ENCODE results near the gene ATIC.
"Not testable (repeated sequence)": the region's sequence is repeated elsewhere in the genome, so short reads cannot be mapped to it uniquely, and the experiment has no call there.

The ATIC gene

DNA sequence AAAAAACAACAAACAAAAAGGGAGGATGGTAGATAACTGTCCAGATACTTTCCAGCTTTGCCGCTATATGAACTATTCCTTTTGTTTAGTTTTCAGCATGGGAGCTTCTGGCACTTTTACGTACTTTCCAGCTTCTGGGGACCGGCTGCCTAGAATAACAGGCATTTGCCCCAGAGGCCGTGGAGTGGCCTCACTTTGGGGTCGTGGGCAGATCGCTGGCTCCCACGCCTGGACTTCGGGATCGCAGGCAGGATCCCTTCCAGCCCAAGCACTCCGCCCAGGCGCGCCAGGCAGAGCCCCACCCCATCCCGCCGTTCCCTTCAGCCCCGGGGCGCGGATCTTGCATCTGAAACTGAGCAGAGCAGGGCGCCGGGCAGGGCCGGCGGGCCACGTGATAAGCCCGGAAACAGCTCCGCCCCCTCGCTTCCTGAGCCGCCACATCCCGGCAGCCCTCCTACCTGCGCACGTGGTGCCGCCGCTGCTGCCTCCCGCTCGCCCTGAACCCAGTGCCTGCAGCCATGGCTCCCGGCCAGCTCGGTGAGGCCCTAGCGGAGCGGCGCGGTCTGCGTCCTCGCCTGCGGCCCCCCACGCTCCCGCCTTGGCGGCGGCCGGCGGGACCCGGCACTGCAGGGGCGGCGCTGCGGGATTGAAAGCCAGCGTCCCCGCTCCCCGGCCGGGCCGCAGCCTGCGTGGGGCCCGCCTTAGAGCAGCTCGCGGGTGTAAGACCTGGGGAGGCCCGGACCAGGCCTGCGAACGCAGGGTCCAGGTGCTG, at the start of gene ATIC:
ATIC (plus strand) TSS at position 435 of the 772 bp plus-strand sequence; CDS start at position 519, 84 bp downstream.
- FAIRE-seq = peak; percentile 79

DNA sequence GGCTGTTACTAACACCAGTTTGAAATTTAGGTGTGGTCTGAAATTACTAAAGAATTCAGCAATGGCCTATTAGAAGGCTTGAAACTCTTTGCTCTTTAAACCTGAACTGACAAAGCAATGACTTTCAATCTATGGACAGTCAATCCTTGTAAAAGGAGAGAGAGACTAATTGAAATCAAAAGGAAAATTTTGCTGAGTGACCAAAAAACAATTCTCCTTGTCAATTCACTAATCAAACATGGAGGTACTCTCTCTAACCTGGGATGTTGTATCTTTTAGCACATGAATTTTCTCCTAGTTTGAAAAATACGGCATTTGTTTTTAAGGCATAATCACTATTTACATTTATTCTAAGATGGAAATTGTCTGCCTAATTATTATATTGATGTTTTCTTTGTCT, 49.6 kb upstream of the ATIC start:
- no peak for FAIRE-seq

DNA sequence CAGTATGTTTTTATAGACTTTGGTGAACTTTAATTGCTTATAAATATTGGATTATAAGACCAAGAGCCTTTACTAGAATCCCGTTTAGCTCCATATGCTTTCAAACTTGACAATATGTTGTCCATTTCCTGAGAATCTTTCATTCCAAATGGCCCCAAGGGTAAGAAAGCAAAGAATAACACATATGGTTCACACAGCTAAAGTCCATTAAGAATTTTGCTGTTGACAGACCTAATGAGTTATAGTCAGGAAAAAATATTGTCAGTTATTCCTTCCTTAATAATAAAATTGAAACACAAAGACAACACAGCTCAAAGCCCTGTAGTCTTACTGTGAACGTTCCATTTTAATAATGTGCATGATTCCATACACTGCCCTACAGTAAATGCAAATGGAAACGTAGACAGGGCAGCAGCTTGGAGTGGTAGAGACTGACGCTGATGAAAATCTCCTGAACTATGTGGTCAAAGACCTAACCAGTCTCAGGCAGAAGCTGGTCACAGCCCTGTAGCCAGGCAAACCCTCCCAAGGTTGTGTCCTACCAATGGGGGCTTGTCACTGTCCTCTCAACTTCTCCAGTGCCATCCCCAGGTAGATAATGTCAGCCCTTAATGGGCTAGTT, 49.0 kb upstream of the ATIC start:
- no peak for FAIRE-seq

DNA sequence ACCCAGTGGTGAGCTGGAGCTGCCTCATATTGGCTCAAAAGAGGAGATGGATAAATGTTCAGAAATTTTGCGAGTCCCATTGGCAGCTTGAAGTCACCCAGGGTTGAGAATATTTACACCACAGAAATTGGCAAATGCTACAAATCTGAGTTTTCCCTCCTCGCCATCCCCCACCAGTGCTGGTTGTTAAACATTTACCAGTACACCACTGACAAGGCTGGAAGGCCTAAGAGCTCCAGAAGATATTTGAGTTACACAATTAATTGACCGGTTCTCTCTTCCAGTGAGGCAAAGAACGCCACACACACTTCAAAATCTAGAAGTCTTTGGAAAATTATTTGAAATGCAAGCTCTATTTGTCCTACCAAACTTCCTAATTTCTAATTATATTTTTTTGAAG, 47.5 kb upstream of the ATIC start:
- no peak for FAIRE-seq

DNA sequence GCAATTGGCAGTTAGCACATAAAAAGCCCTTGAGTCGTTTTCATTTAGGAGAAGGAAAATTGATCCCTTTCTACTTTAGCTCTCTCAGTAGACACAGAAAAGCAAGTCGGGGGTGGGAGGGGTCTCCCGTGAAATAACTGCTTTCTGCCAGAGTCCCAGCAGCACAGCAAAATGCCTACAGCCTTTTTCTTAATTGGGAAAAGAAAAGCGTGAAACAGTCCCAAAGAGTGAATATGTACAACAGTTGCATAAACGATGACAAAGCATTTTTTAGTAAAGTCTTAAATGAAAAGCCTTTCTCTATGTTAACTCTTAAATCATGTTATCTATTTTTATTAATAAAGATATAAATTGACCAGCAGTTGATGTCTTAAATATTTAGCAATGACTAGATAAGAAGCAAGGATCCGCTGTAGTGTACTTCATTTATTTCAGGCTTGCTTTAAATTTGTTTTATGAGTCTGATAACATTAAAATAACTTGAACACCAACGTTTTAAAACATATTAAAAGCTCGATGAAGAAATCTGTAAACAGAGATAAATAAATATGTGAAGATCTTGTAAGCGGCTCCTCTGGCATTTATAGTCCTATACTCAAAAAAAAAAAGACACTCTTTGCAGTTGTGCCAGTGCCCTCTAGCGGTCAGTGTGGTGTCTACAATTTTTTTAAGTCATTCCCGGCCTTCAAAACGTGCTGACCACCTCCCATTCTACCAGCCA, 42.3 kb upstream of the ATIC start:
- peak; percentile 75 for FAIRE-seq

DNA sequence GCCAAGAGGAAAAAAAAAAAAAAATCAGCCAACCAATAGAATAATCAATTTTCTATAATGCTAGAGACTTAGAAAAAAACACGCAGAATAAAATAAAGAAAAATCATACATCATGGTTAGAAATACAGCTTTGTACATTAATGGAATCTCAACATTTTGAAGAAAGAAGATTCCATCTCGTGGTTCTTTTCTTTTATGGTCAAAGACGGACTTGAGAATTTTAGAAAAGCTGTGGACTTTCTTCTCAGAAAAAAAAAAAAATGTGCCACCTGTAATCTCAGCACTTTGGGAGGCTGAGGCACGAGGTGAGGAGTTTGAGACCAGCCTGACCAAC, 41.8 kb upstream of the ATIC start:
- FAIRE-seq = no peak

DNA sequence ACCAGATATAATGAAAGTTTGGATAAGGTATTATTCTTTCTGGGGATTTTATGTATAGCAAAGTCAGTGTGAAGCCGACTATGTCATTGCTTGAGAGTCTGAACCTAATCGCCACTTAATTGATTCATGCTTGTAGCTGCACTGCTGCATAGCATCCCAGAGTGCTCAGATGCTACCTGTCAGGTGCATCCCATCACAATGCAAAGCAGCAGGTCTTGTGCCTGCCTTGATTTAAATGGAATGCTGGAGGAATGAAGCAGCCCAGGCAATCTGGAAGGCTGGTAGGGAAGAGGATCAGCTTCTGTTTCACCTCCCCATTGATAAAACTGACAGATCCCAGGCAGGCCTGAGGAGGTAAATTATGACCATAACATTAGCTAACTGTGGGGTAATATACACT, 40.4 kb upstream of the ATIC start:
- FAIRE-seq = no peak

DNA sequence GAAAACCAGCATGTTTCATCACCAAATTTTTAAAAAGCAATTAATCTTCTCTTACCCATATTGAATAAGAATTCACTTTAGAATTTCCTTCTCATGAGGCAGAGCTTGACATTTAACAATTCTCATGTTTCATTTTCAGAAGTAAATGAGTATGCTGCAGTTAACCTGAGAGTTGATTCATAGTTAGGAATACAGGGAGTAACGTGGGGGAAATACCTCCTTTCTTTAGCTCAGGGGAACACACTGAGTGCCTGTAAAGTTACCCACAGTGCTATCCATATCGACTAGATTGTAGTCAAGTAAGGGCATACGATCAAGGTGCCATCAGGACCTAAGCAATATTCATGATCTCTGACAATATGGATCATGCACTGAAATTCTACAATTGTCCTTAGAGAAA, 38.9 kb upstream of the ATIC start:
- FAIRE-seq = no peak

DNA sequence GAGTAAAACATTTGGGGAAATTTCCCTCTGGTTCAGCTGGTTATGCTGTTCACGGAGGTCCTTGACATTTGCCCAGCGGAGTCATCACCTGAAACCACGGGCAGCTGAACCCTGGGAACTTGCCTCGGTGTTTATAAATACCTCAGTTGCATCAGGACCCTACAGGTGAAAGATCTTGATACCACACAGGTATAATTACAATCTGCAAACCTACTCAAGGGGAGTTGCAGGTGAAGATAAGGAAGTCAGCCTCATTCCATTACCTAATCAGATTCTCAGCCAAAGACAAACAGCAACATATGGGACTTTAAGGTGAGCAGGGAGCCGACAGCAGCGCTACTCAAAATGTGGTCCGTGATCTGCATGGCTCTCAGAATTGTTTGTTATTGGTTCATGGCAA, 37.0 kb upstream of the ATIC start:
- FAIRE-seq = no peak

DNA sequence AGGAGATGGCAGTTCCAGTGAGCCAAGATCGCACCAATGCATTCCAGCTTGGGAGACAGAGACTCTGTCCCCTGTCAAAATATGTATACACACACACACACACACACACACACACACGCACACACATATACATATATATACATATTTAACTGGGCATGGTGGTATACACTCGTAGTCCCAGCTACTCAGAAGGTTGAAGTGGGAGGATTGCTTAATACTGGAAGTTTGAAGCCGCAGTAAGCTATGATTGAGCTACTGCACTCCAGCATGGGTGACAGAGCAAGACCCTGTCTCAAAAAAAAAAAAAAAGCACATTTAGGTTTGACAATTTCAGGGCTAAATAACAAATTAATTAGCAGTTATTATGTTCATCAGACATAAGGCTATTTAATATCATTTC, 36.0 kb upstream of the ATIC start:
- FAIRE-seq = no peak

DNA sequence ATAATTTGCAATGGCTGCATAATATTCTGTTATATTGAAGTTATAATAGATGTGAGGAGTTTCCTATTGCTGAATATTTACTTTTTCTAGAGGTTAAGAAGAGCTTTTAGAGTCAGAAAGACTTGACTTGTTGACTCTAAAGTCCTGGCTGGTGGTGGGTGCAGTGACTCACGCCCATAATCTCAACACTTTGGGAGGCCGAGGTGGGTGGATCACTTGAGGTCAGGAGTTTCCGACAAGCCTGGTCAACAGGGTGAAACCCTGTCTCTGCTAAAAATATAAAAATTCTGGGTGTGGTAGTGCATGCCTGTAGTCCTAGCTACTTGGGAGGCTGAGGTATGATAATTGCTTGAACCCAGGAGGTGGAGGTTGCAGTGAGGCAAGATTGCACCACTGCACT, 33.9 kb upstream of the ATIC start:
- FAIRE-seq = no peak

DNA sequence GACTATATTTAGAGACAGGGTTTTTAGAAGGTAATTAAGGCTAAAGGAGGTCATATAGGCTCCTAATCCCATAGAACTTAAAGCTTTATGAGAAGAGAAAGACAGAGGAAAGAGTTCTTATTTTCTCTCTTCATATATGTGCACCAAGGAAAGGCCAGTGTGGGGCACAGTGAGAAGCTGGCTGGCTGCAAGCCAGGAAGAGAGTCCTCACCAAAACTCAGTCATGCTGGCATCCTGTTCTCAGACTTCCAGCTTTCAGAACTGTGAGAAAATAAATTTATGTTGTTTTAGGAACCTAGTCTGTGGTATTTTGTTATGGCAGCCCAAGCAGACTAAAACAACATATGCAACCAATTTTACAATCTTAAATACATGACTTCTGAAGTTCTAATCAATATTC, 31.5 kb upstream of the ATIC start:
- FAIRE-seq = no peak

DNA sequence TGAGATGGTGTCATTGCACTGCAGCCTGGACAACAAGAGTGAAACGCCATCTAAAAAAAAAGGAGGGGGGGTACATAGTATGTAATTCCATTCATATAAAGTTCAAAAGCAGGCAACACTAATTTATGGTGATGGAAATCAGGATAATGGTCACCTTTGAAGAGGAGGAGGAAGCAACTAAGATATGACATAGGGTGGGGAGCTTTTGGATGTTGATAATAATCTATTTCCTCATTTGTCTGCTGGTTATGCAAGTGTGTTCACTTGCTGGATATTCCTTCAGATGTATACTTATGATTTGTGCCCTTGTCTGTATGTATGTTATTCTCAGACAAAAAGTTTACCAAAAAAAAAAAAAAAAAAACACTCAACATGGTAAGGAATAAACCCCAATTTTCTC, 28.6 kb upstream of the ATIC start:
- no peak for FAIRE-seq

DNA sequence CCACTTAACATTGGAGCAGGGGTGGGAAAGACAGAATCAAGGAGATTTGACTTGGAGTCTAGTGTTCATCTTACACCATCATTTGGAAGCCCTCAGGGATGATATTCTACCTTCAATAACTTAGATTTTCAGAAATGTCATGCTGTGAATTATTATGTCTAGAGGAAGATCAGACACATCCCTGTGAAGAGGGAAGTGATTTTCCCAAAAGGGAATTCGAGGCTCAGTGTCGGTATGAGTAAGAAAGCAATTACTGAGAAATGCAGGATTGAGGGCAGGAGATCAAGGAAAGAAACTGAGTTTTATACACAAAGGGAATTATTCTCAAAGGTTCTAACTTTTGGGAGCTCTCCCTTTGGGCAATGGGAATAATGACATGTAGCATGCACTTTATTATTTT, 25.6 kb upstream of the ATIC start:
- FAIRE-seq = no peak

DNA sequence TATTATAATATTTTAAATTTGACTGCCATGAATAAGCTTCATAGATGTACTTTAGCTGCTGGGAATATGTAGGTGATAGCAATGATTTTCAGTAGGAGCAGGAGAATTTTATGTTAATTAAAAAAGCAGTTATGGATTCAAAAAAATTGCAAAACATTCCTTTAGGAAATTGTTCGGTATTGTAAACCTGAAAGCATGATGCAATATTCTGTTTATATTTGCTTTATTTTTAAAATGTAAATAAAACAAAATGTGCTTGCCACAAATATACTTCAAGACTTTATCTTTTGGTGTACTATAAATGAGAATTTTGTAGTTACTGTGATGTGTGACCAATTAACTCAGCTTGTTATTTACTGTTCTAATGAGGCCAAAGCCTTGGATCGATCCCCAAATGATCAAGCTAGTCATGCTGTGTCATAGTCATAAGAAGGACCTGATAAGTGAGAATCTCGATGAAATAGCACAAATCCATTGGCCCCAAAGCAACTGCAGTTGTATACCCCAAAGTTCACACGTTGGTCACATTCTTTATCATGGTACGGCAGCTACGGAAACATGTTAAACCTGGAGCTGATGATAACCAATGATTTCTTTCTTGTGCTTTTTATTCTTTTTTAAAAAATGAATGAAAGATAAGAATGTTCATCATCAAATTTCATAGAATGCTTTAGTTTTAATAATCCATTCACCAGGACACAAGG, 23.6 kb upstream of the ATIC start:
- FAIRE-seq = no peak

DNA sequence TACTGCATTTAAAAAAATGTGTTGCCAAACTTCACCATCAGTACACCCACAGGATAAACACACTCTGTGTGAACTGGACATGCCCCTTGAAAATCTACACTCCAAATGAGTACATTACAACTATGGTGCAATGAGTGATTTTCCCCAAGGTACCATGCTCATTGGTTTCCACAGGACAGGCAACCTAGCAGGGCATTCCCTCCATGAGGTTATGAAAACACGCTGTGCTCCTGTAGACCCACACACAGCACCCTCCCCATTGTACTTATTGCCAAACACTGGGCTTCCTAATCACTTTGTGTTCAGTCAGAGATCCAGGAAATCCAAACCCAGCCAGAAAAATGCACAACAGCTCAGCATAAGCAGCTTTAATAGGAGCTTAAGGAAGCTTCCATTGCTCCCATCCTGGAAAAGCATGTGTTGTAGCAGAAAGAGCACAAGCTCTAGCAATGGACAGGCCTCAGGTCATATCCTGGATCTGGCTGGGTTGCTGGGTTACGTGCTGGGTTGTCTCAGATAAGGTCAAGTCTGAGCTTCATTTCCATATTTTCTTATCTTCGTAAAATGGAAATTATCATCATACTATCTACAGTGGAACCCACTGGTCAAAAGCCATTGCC, 20.8 kb upstream of the ATIC start:
- FAIRE-seq = no peak

DNA sequence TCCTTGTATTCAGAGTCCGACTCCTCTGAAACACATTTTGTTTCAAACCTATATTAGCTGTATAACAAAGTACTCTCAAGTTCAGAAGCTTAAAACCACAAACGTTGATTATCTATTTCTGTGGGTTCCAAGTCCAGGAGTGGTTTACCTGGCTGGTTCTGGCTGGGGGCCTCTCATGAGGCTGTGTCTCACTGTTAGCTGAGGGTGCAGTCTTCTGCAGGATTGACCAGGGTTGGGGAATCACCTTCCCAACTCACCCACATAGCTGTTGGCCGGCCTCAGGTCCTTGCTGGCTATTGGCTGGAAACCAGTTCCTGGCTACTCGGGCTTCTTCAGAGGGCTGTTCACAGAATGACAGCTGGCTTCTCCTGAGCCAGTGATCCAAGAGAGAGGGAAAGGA, 18.0 kb upstream of the ATIC start:
- no peak for FAIRE-seq

DNA sequence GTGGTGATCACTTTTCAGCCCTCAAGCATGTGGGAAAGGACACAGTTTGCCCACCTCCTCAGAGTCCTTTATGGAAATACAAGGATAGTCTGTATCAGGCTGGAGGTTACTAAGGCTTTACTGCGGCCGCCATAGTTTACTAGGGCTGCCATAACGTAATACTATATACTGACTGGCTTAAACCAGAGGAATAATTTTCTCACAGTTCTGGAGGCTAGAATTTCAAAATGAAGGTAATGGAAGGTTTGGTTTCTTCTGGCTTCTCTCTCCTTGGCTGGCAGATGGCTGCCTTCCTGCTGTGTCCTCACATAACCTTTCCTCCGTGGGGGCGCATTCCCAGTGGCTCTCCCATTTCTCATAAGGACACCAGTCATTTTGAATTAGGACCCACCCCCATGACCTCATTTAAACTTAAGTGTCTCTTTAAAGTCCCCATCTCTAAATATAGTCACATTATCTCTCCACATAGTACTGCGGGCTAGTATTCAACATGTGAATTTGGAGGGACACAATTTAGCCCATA, 12.5 kb upstream of the ATIC start:
- FAIRE-seq = no peak

DNA sequence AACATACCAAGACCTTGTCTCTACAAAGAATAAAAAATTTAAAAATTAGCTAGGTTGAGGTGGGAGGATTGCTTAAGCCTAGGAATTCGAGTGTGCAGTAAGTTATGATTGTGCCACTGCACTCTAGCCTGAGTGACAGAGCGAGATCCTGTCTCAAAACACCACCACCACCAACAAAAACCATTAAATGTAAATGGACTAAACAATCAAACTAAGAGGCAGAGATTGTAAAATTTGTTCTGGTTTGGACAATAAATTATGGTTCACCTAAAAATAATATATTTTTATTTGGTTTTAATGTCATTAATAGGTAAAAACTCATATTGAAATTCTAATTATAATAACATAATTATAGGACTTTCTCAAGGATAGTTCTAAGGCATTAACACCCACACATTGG, 9.9 kb upstream of the ATIC start:
- no peak for FAIRE-seq

DNA sequence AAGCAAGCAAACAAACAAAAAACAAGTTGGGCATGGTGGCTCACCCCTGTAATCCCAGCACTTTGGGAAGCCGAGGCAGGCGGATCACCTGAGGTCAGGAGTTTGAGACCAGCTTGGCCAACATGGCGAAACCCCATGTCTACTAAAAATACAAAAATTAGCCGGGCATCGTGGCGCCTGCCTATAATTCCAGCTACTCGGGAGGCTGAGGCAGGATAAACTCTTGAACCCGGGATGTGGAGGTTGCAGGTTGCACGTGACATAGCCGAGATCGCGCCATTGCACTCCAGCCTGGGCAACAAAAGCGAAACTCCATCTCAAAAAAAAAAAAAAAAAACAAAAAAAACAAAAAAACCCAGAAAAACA, 617 bp upstream of the ATIC start:
- not testable (repeated sequence) for FAIRE-seq

DNA sequence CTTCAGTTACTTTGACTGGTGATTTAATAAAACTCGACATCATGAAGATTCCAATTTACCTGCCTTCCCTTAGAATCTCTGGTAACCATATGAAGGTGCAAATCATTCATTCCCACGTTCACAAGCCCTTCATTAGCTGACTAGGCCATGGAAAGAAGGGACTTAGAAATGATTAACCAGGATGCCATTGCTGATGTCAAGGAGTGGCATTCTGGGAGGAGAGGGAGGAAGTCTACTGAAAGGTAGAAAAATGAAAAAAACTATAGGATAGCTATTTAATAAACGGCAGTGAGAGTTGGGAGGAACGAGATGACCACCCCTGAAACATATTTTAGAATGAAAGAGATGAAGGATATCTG, 1.4 kb downstream of the ATIC start:
- FAIRE-seq = no peak

DNA sequence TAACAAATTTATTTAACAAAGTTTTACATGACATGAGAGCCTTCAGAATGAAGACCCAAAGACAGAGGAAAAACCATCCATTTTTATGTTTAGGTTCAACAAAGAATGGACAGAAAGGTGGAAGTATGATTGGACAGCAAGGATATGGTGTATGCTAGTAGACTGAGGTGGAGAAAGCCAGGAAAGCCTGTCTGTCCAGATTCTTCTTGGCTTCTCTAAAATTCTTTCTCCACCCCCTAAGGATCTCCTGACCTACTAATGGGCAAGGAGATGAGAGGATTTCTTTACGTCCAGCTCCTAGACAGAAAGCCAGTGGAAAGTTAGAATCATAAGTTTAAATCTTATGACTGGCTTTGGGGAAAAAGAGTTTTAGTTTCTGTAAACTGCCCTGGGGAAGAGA, 3.0 kb downstream of the ATIC start:
- no peak for FAIRE-seq

DNA sequence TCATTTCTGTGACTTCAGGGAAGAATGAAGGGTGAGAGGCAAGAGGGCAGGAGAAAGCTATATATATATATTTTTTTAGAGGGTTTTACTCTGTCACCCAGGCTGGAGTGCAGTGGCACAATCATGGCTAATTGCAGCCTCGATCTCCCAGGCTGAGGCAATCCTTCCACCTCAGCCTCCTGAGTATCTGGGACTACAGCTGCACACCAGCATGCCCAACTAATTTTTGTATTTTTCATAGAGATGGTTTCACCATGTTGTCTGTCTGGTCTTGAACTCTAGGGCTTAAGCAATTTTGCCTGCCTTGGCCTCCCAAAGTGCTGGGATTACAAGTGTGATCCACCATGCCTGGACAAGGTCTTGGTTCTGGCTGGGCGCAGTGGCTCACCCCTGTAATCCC, 3.4 kb downstream of the ATIC start:
- no peak for FAIRE-seq
